Body of pancreas (tissue), 4 donors: Measurements from ENCODE around the gene RABGGTA. TPM values are rescaled to one million over a fixed set of nuclear protein-coding genes. Genes with fewer than 3 reads are reported as not detected.
A peak's percentile ranks its signal among the peaks of the same experiment; 100 is the strongest.

Experiments
- ATAC-seq: fragments of 150-250 bp; one replicate; pipeline ENCODE4 v1.9.1; 2016
- DNase-seq, 4 donors: peaks; one replicate each; pipeline ENCODE4 v3.0.0-alpha.2; 2019
- H3K27ac ChIP-seq, 4 donors: fragments of 200-600 bp; sonication (generic); 1 replicate in 3 of 4; 2 replicates in 1 of 4; pipeline versions ENCODE4 v1.5.1 to v1.6.1; 2016 to 2019; ENCODE audit warnings: mild to moderate bottlenecking in 1 of 4, mixed read lengths in 1 of 4, moderate library complexity in 1 of 4
- H3K27me3 ChIP-seq, 2 donors: fragments of 200-600 bp; sonication (generic); one replicate each; pipeline ENCODE4 v1.6.0; 2016; ENCODE audit warnings: mild to moderate bottlenecking in 1 of 2
- H3K36me3 ChIP-seq, 2 donors: fragments of 200-600 bp; sonication (generic); replicated peaks in 1 of 2; 2 replicates each; pipeline ENCODE4 v1.5.1; 2016; ENCODE audit warnings: low read depth in 2 of 2; ENCODE audit not compliant: insufficient read depth in 1 of 2
- H3K4me1 ChIP-seq: fragments of 200-600 bp; sonication (generic); one replicate; pipeline ENCODE4 v1.6.0; 2016
- H3K4me3 ChIP-seq, 2 donors: fragments of 200-600 bp; sonication (generic); 1 replicate in 1 of 2; 2 replicates in 1 of 2; pipeline ENCODE4 v1.5.1; 2016 to 2019
- H3K9me3 ChIP-seq, 3 donors: fragments of 200-600 bp; sonication (generic); 1 replicate in 2 of 3; 2 replicates in 1 of 3; pipeline ENCODE4 v1.5.1; 2016
- POLR2A ChIP-seq, 3 donors: fragments of 450-650 bp; IDR thresholded peaks; one replicate each; pipeline ENCODE4 v1.6.1; 2016; ENCODE audit warnings: antibody characterized with exemption in 3 of 3, mild to moderate bottlenecking in 2 of 3
- WGBS, 2 donors: methylation state at CpG; one replicate each; pipeline ENCODE4 v1.1.5; 2017; 5-methylcytosine and 5-hydroxymethylcytosine counted together
- intact Hi-C: fragments of 100-400 bp; cut with DNase I; formaldehyde crosslinking; loops from one replicate; pipeline ENCODE4 v1.15.1; 2023
- total RNA-seq, 2 donors: library from RNA; depleted of rRNA; stranded (reverse); fragments of >200 nt; gene quantifications; one replicate each; pipeline ENCODE4 v1.1.0, GENCODE V29; 2016
- TF ChIP-seq, protein P1 (sequence below), 7 experiments: fragments of 450-650 bp in 4 of 7; fragments of 200-600 bp in 3 of 7; sonication (generic) in 3 of 7; IDR thresholded peaks; one replicate each; pipeline ENCODE4 v1.5.1; 2016 to 2019; ENCODE audit warnings: antibody characterized with exemption in 7 of 7

The RABGGTA gene
- total RNA-seq, 2 donors from 2014 or later, result 18.4 to 90.0 TPM

DNA sequence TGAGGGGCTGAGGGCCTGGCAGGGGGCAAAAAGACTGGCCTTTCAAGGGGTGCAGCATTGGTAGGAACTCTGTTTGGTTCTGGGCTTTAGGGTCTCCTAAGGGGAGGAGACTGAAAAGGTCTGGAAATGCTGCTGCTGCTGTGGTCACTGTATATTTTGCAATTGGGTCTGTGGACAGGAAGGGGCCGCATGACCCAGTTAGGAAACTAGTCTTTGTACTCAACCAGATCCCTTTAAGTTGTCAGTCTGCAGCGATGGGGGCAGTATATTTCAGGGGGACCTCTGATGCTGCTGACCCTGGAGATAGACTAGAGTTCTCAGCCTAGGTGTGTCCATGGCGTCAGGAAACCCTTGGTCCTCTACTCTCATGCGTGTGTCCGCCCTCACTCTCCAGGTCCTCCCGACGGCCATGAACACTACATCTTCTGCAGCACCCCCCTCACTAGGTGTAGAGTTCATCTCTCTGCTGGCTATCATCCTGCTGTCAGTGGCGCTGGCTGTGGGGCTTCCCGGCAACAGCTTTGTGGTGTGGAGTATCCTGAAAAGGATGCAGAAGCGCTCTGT, 43.9 kb upstream of the RABGGTA start:
- no peak for DNase-seq
- Histone ChIP-seq H3K4me1 (peaks cover 28% of the 10 kb centered on the region), H3K4me3 (no peak overlapping the region), H3K27me3 (no peaks in the 10 kb centered on the region), H3K36me3 (no peaks in the 10 kb centered on the region), H3K27ac (peak overlapping the region in 1 of 4 donors; percentile 36), H3K9me3 (no peaks in the 10 kb centered on the region)
- intact Hi-C loops, result no loop called here
- no peak for TF ChIP-seq POLR2A (IDR thresholded peaks at IDR 0.05)
- TF ChIP-seq, protein P1, sequence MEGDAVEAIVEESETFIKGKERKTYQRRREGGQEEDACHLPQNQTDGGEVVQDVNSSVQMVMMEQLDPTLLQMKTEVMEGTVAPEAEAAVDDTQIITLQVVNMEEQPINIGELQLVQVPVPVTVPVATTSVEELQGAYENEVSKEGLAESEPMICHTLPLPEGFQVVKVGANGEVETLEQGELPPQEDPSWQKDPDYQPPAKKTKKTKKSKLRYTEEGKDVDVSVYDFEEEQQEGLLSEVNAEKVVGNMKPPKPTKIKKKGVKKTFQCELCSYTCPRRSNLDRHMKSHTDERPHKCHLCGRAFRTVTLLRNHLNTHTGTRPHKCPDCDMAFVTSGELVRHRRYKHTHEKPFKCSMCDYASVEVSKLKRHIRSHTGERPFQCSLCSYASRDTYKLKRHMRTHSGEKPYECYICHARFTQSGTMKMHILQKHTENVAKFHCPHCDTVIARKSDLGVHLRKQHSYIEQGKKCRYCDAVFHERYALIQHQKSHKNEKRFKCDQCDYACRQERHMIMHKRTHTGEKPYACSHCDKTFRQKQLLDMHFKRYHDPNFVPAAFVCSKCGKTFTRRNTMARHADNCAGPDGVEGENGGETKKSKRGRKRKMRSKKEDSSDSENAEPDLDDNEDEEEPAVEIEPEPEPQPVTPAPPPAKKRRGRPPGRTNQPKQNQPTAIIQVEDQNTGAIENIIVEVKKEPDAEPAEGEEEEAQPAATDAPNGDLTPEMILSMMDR (IDR thresholded peaks at IDR 0.05), result no peak
- no peak for ATAC-seq
- 74 to 95% methylated on average over 5 to 10 of the region's 10 CpGs for WGBS, 2 donors

DNA sequence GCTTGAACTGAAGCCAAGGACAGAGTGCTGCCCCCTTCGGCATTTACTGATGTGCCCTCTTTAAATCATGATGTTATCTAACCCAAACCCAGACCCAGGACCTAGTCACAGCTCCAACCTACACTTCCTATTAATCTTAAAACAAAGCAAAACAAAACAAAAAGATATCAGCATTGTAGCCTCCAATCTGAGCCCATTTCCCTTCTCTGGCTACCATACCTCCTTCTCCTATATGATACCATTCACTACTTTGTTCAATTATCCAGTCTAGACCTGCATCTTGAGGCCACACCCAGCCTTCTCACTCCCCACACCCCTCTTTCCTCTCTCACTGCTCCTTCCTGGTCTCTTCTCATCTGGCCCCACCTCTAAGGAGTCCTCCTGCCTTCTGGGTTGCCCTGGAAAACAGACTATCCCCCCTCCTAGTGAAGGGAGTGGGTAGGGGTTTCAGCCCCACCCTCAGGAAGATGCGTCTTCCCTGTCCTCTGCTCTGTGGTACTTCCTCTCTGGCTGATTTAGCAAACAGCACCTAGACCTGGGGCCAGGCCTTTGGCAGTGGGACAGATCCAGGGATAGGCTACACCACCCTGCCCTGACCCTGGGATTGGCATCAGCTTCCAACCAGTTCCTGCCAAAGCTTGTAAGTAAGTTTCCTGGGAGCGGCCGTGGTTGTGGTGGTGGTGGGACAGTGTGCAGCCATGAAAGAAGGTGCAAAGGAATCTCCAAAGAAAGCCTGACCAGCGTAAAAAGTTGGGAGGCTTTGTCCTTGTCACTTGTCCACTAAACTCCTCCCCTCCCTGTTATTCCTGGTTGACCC, 43.2 kb upstream of the RABGGTA start:
- intact Hi-C loops, result no loop called here
- WGBS, 2 donors, result 69 to 77% methylated on average over 5 of the region's 5 CpGs
- Histone ChIP-seq H3K4me1 (peaks cover 35% of the 10 kb centered on the region), H3K36me3 (no peaks in the 10 kb centered on the region), H3K27me3 (no peaks in the 10 kb centered on the region), H3K9me3 (no peaks in the 10 kb centered on the region), H3K4me3 (no peak overlapping the region), H3K27ac (peak overlapping the region in 1 of 4 donors; percentile 5)
- ATAC-seq (no peak), DNase-seq (no peak)
- TF ChIP-seq, protein P1 (IDR thresholded peaks at IDR 0.05), result no peak
- no peak for TF ChIP-seq POLR2A (IDR thresholded peaks at IDR 0.05)

DNA sequence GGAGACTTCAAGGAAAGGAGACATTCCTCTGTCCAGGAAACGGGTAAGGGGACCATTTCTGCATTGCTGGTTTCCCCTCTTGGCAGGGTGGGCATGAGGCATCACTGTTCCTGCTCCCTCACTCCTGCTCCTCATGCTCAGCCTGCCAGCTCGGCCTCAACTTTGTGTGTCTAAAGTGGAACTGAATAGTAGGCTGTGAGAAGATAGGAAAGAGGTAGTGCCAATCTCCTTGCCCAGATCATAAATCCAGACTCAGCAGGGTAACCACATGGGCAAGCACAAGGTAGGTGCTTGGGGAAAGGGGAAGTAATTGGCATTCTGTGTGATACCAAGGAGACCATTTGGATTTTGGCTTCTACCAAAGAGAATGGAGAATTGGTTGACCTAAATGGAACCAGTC, 42.5 kb upstream of the RABGGTA start:
- intact Hi-C loops, result no loop called here
- Histone ChIP-seq H3K4me3 (no peak overlapping the region), H3K36me3 (no peaks in the 10 kb centered on the region), H3K9me3 (no peaks in the 10 kb centered on the region), H3K27me3 (no peaks in the 10 kb centered on the region), H3K27ac (peak overlapping the region in 1 of 4 donors; percentile 88), H3K4me1 (peaks cover 42% of the 10 kb centered on the region)
- 82 to 96% methylated on average over 2 of the region's 2 CpGs for WGBS, 2 donors
- ATAC-seq (no peak), DNase-seq (no peak)
- no peak for TF ChIP-seq POLR2A (IDR thresholded peaks at IDR 0.05)
- TF ChIP-seq, protein P1 (IDR thresholded peaks at IDR 0.05), result no peak

DNA sequence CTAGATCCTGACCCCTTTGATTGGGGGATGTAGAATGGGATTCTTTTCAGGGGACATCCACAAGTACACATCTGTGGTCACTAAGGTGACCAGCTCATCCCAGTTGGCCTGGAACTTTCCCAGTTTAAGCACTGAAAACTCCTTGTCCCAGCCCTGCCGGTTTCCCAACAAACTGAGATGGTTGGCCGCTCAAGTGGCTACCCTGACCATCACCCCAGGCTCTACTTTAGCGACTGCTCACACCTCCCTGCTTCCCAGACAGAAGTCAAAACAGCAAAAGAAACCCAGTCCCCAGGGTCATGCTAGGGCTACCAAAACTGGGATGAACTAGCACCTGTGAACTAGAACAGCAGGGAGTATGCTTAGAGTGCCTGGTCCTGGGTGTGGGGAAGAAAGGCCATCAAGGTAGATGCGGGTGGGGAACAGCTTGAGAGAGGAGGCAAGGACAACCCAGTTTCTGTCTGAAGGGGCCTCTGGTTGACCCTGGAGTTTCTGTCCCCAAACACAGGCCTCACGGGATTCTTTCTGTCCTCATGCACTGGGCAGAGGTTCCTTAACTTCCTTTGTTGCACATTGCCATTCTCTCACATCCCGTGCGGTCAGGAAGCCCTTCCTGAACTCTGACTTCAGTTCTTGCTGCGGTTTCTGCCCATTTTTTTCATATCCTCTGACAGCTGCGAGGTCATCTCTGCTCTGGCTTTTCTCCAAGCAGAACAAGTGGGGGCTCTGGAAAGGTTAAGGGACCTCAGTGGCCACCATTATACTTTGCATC, 41.5 kb upstream of the RABGGTA start:
- ATAC-seq (no peak), DNase-seq (peak in 1 of 4 donors; percentile 72)
- Histone ChIP-seq H3K27me3 (no peaks in the 10 kb centered on the region), H3K4me1 (peaks cover 52% of the 10 kb centered on the region), H3K36me3 (no peaks in the 10 kb centered on the region), H3K27ac (peak overlapping the region in 1 of 4 donors; percentile 88), H3K4me3 (no peak overlapping the region), H3K9me3 (no peaks in the 10 kb centered on the region)
- TF ChIP-seq, protein P1 (IDR thresholded peaks at IDR 0.05), result no peak
- TF ChIP-seq POLR2A (IDR thresholded peaks at IDR 0.05), result no peak
- intact Hi-C loops, result no loop called here
- WGBS, 2 donors, result 69 to 87% methylated on average over 8 to 9 of the region's 9 CpGs
